ENCODE measurements around the gene RELCH.

The RELCH gene

GRCh38 chr18:62324181-62324828 is 137.2 kb downstream of the RELCH start:
- no peak for DNase-seq (ENCODE audit: low read depth in 3 of 3)

- peak in 2 of 3 experiments; percentile 46 to 66 for DNase-seq (ENCODE audit: low read depth in 3 of 3)
Measured at GRCh38 chr18:62324917-62325805, 138.1 kb downstream of the RELCH start, which contains the start of gene TNFRSF11A. Gene TNFRSF11A (plus strand): TSS chr18:62325310. CDS start chr18:62325353, 43 bp downstream.

GRCh38 chr18:62325806-62326645 is 139.0 kb downstream of the RELCH start:
- peak in 1 of 3 experiments; percentile 21 for DNase-seq (ENCODE audit: low read depth in 3 of 3)

GRCh38 chr18:62326646-62327348 is 139.7 kb downstream of the RELCH start:
- no peak for DNase-seq (ENCODE audit: low read depth in 3 of 3)

- DNase-seq (ENCODE audit: low read depth in 3 of 3) = no peak
Measured at GRCh38 chr18:62327977-62328376, 140.9 kb downstream of the RELCH start.

- DNase-seq (ENCODE audit: low read depth in 3 of 3) = no peak
Measured at GRCh38 chr18:62328586-62329525, 141.8 kb downstream of the RELCH start.

GRCh38 chr18:62329691-62330454 is 142.8 kb downstream of the RELCH start:
- DNase-seq (ENCODE audit: low read depth in 3 of 3) = peak in 1 of 3 experiments; percentile 36

GRCh38 chr18:62330650-62331049 is 143.6 kb downstream of the RELCH start:
- no peak for DNase-seq (ENCODE audit: low read depth in 3 of 3)

GRCh38 chr18:62331581-62332356 is 144.7 kb downstream of the RELCH start:
- no peak for DNase-seq (ENCODE audit: low read depth in 3 of 3)

- no peak for DNase-seq (ENCODE audit: low read depth in 3 of 3)
Measured at GRCh38 chr18:62332431-62332830, 145.4 kb downstream of the RELCH start.

- no peak for DNase-seq (ENCODE audit: low read depth in 3 of 3)
Measured at GRCh38 chr18:62332964-62333695, 146.1 kb downstream of the RELCH start.

- DNase-seq (ENCODE audit: low read depth in 3 of 3) = no peak
Measured at GRCh38 chr18:62334120-62334519, 147.1 kb downstream of the RELCH start.

- DNase-seq (ENCODE audit: low read depth in 3 of 3) = no peak
Measured at GRCh38 chr18:62335494-62335893, 148.4 kb downstream of the RELCH start.

GRCh38 chr18:62336618-62337017 is 149.6 kb downstream of the RELCH start:
- DNase-seq (ENCODE audit: low read depth in 3 of 3) = no peak

- no peak for DNase-seq (ENCODE audit: low read depth in 3 of 3)
Measured at GRCh38 chr18:62337336-62337735, 150.3 kb downstream of the RELCH start.

GRCh38 chr18:62338446-62339105 is 151.5 kb downstream of the RELCH start:
- DNase-seq (ENCODE audit: low read depth in 3 of 3) = no peak
